Neural progenitor cell (in vitro differentiated cells): ENCODE measurements around the gene CHRNA4. TPM values are rescaled to one million over a fixed set of nuclear protein-coding genes. Genes with fewer than 3 reads are reported as not detected.

Source experiments
- DNase-seq: peaks from one replicate; pipeline ENCODE4 v3.0.0-alpha.2; 2016; ENCODE audit warnings: low spot score
- H2AFZ ChIP-seq: fragments of 200-600 bp; sonication (generic); replicated peaks from 2 replicates; pipeline ENCODE4 v1.6.1; 2016; ENCODE audit warnings: antibody characterized with exemption
- H3F3A ChIP-seq: fragments of 200-600 bp; sonication (generic); 2 replicates; pipeline ENCODE4 v1.6.1; 2016; ENCODE audit warnings: antibody characterized with exemption, low read depth
- H3K27ac ChIP-seq: fragments of 200-600 bp; sonication (generic); 2 replicates; pipeline ENCODE4 v1.5.1; 2016; ENCODE audit warnings: mild to moderate bottlenecking
- H3K27me3 ChIP-seq: fragments of 200-600 bp; sonication (generic); 2 replicates; pipeline ENCODE4 v1.6.1; 2016; ENCODE audit warnings: mild to moderate bottlenecking, moderate library complexity
- H3K36me3 ChIP-seq: fragments of 200-600 bp; sonication (generic); 2 replicates; pipeline ENCODE4 v1.5.1; 2016
- H3K4me1 ChIP-seq: fragments of 200-600 bp; sonication (generic); 2 replicates; pipeline ENCODE4 v1.6.1; 2016; ENCODE audit warnings: mixed run types
- H3K4me2 ChIP-seq: fragments of 200-600 bp; sonication (generic); 2 replicates; pipeline ENCODE4 v1.6.1; 2016
- H3K4me3 ChIP-seq: fragments of 200-600 bp; sonication (generic); 2 replicates; pipeline ENCODE4 v1.5.1; 2016
- H3K79me2 ChIP-seq: fragments of 200-600 bp; sonication (generic); 2 replicates; pipeline ENCODE4 v1.6.1; 2016; ENCODE audit warnings: low read depth
- H3K9ac ChIP-seq: fragments of 200-600 bp; sonication (generic); 2 replicates; pipeline ENCODE4 v1.6.1; 2016
- H3K9me3 ChIP-seq: fragments of 200-600 bp; sonication (generic); 2 replicates; pipeline ENCODE4 v1.5.1; 2016; ENCODE audit warnings: low read depth
- H4K20me1 ChIP-seq: fragments of 200-600 bp; sonication (generic); 2 replicates; pipeline ENCODE4 v1.6.1; 2016; ENCODE audit warnings: low read depth
- H3K27ac Mint-ChIP-seq: 3 replicates; pipeline ENCODE4 v1.8.0; 2021; ENCODE audit warnings: mixed read lengths
- H3K27me3 Mint-ChIP-seq: 2 replicates; pipeline ENCODE4 v1.8.0; 2022; ENCODE audit warnings: low read depth, mild to moderate bottlenecking, inconsistent platforms, moderate library complexity, mixed read lengths; ENCODE audit not compliant: insufficient read depth
- H3K36me3 Mint-ChIP-seq: 3 replicates; pipeline ENCODE4 v1.8.0; 2021; ENCODE audit warnings: mixed read lengths
- H3K4me1 Mint-ChIP-seq: 3 replicates; pipeline ENCODE4 v1.8.0; 2021; ENCODE audit warnings: mixed read lengths
- H3K4me3 Mint-ChIP-seq: 3 replicates; pipeline ENCODE4 v1.8.0; 2021; ENCODE audit warnings: mild to moderate bottlenecking, moderate library complexity, mixed read lengths
- H3K9me3 Mint-ChIP-seq: 3 replicates; pipeline ENCODE4 v1.8.0; 2020; ENCODE audit warnings: mixed read lengths
- EZH2 ChIP-seq: fragments of 200-600 bp; sonication (generic); IDR thresholded peaks from 2 replicates; pipeline ENCODE4 v1.6.1; 2017; ENCODE audit warnings: antibody characterized with exemption, mild to moderate bottlenecking, moderate library complexity
- EZH2phosphoT487 ChIP-seq: fragments of 200-600 bp; sonication (generic); IDR thresholded peaks from 2 replicates; pipeline ENCODE4 v1.6.1; 2017; ENCODE audit warnings: antibody characterized with exemption
- total RNA-seq: library from RNA; depleted of rRNA; stranded (reverse); fragments of >200 nt; gene quantifications from 2 replicates; pipeline ENCODE4 v1.2.3, GENCODE V29; 2015; ENCODE audit warnings: low replicate concordance
- TF ChIP-seq, protein P1 (sequence below): fragments of 200-600 bp; sonication (generic); IDR thresholded peaks from 2 replicates; pipeline ENCODE4 v1.5.1; 2017; ENCODE audit warnings: antibody characterized with exemption, mild to moderate bottlenecking

The CHRNA4 gene
- total RNA-seq, 1 donor from 2014 or later: not detected

DNA sequence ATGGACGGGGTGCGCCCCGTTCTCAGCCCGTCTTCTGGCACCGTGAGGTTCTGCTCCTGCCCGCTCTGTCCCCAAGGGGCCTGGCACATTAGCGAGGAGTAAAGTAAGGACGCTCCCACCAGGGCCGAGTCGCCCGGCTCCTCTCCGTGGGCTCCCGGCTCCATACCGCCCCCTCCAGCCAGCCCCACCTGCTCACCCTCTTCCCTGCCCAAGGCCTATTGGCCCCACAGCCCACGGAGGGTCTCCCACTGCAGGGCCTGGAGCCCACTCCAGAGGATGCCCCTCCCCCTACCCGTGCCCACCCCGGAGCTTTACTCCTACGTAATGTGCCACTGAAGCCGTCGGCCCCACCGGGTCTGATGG, 47.5 kb upstream of the CHRNA4 start:
- H3K9me3 Mint-ChIP-seq: no peaks in the 10 kb centered on the region
- Histone ChIP-seq H3K4me1 (no peaks in the 10 kb centered on the region), H3K36me3 (no peaks in the 10 kb centered on the region), H3K4me2 (no peak overlapping the region), H3K27me3 (no peaks in the 10 kb centered on the region), H3K79me2 (no peaks in the 10 kb centered on the region), H3F3A (no peaks in the 10 kb centered on the region), H3K9ac (no peak overlapping the region), H3K9me3 (no peaks in the 10 kb centered on the region), H4K20me1 (no peaks in the 10 kb centered on the region), H3K27ac (no peak overlapping the region), H3K4me3 (no peak overlapping the region), H2AFZ (no peak overlapping the region)
- peaks cover 4% of the 10 kb centered on the region for H3K36me3 Mint-ChIP-seq
- no peak for DNase-seq
- H3K27me3 Mint-ChIP-seq: peaks cover 5% of the 10 kb centered on the region
- H3K4me1 Mint-ChIP-seq: peaks cover 14% of the 10 kb centered on the region
- H3K4me3 Mint-ChIP-seq: no peak overlapping the region
- peak overlapping the region; percentile 97 for H3K27ac Mint-ChIP-seq
- TF ChIP-seq EZH2 (no peak), EZH2phosphoT487 (no peak)
- TF ChIP-seq, protein P1, sequence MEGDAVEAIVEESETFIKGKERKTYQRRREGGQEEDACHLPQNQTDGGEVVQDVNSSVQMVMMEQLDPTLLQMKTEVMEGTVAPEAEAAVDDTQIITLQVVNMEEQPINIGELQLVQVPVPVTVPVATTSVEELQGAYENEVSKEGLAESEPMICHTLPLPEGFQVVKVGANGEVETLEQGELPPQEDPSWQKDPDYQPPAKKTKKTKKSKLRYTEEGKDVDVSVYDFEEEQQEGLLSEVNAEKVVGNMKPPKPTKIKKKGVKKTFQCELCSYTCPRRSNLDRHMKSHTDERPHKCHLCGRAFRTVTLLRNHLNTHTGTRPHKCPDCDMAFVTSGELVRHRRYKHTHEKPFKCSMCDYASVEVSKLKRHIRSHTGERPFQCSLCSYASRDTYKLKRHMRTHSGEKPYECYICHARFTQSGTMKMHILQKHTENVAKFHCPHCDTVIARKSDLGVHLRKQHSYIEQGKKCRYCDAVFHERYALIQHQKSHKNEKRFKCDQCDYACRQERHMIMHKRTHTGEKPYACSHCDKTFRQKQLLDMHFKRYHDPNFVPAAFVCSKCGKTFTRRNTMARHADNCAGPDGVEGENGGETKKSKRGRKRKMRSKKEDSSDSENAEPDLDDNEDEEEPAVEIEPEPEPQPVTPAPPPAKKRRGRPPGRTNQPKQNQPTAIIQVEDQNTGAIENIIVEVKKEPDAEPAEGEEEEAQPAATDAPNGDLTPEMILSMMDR: no peak

DNA sequence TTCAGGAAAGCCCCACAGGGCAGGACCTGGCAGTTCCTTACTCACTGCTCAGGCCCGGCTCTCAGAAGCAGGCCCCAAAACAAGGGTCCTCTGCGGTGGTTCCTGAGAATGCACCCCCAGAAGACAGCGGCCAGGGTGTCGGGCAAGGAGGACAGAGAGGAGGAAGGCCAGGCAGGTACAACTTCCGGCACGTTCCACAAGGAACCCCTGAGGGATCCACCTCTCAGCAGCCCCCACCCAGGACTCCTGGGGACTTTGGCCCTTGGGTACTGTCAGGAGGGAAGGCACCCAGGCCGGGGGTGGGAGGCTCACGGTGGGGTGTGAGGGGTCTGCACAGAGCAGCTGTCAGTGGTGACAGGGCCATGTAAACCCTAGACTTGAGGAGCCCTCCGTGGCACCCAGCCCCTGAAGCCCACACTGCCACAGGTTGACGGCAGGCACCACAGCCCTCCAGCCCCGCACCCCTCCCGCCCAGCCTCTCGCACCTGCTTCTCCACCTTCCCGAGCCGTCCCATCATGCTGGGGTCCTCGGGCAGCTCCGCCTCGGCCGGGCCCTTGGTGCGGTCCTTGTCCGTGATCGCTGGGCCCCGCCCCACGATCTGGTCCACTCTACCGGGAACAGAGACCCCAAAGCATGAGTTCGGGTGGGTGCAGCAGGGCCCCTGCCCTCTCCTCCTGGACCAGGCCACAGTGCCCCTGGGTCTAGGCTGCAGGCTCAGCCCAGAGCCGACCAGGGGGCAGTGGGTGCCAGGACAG, 47.0 kb upstream of the CHRNA4 start:
- Histone ChIP-seq H3K4me3 (no peak overlapping the region), H3K4me2 (no peak overlapping the region), H3K9ac (no peak overlapping the region), H3K9me3 (no peaks in the 10 kb centered on the region), H2AFZ (no peak overlapping the region), H3K27me3 (no peaks in the 10 kb centered on the region), H3K79me2 (no peaks in the 10 kb centered on the region), H4K20me1 (no peaks in the 10 kb centered on the region), H3K27ac (no peak overlapping the region), H3K36me3 (no peaks in the 10 kb centered on the region), H3F3A (no peaks in the 10 kb centered on the region), H3K4me1 (no peaks in the 10 kb centered on the region)
- H3K36me3 Mint-ChIP-seq: peaks cover 4% of the 10 kb centered on the region
- no peak for DNase-seq
- no peaks in the 10 kb centered on the region for H3K9me3 Mint-ChIP-seq
- no peak for TF ChIP-seq EZH2phosphoT487
- peaks cover 17% of the 10 kb centered on the region for H3K4me1 Mint-ChIP-seq
- H3K27ac Mint-ChIP-seq: no peak overlapping the region
- H3K27me3 Mint-ChIP-seq: peaks cover 5% of the 10 kb centered on the region
- H3K4me3 Mint-ChIP-seq: no peak overlapping the region

DNA sequence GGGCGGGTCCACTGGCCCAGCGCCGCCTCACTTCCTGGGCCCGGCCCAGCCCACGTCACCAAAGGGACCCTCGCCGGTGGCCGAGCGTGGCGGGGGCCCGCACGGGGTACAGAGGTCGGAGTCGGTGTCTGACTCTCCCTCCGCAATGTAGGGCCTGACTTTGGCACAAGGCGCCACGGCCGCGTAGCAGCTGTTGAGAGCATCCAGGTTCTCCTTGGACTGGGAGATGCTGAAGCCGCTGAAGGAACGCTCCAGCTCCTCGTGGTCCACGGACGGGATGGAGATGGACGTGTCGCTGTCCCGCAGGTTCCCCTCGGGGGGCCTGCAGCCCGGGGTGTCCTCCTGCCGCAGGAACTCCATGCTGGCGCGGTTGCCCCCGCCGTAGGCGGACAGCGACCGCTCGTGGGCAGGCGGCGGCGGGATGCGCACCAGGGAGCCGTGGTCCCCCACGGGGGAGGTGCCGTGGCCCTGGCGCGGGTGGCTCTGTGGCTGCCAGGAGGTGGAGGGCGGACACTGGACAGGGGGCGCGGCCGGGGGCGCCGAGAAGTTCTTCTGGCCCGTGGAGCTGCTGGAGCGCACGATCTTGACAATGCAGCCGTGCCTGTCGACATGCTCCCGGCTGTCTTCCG, 45.6 kb upstream of the CHRNA4 start:
- Histone ChIP-seq H3F3A (no peaks in the 10 kb centered on the region), H3K27ac (no peak overlapping the region), H3K4me3 (no peak overlapping the region), H4K20me1 (no peaks in the 10 kb centered on the region), H2AFZ (no peak overlapping the region), H3K36me3 (no peaks in the 10 kb centered on the region), H3K9ac (no peak overlapping the region), H3K27me3 (no peaks in the 10 kb centered on the region), H3K4me2 (no peak overlapping the region), H3K9me3 (no peaks in the 10 kb centered on the region), H3K4me1 (no peaks in the 10 kb centered on the region), H3K79me2 (no peaks in the 10 kb centered on the region)
- no peak for DNase-seq
- Mint-ChIP-seq H3K27me3 (peaks cover 7% of the 10 kb centered on the region), H3K9me3 (no peaks in the 10 kb centered on the region), H3K4me1 (peaks cover 10% of the 10 kb centered on the region), H3K27ac (no peak overlapping the region), H3K4me3 (no peak overlapping the region), H3K36me3 (no peaks in the 10 kb centered on the region)
- TF ChIP-seq, protein P1: no peak
- TF ChIP-seq EZH2: no peak
- TF ChIP-seq EZH2phosphoT487: no peak

DNA sequence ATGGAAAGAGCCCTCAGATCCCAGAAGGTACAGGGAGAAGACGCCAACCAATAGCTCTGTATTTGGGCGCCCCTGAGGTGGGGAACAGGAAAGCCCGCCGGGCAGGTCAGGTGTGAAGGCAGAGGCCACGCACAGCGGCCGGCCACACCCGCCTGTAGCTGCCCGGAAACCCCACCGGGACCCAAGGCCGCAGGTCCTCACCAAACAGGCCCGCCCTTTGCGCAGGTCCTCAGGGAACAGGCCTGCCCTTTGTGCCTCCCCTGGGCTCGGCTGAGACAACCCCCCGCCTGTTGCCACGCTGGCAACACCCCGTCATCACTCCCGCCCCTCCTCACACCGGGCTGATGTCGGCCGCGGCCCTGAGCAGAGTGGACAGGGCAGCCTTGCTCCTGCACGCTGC, 44.9 kb upstream of the CHRNA4 start:
- Histone ChIP-seq H3F3A (no peaks in the 10 kb centered on the region), H3K9me3 (no peaks in the 10 kb centered on the region), H4K20me1 (no peaks in the 10 kb centered on the region), H3K79me2 (no peaks in the 10 kb centered on the region), H3K27ac (no peak overlapping the region), H3K36me3 (no peaks in the 10 kb centered on the region), H3K4me1 (no peaks in the 10 kb centered on the region), H3K4me2 (no peak overlapping the region), H3K9ac (no peak overlapping the region), H3K4me3 (no peak overlapping the region), H2AFZ (no peak overlapping the region), H3K27me3 (no peaks in the 10 kb centered on the region)
- H3K4me3 Mint-ChIP-seq: no peak overlapping the region
- H3K9me3 Mint-ChIP-seq: no peaks in the 10 kb centered on the region
- H3K27me3 Mint-ChIP-seq: peaks cover 7% of the 10 kb centered on the region
- no peak for DNase-seq
- H3K36me3 Mint-ChIP-seq: no peaks in the 10 kb centered on the region
- H3K27ac Mint-ChIP-seq: no peak overlapping the region
- peaks cover 8% of the 10 kb centered on the region for H3K4me1 Mint-ChIP-seq
- TF ChIP-seq, protein P1: no peak
- TF ChIP-seq EZH2phosphoT487 (no peak), EZH2 (no peak)
